Heart left ventricle (tissue), 16 donors: ENCODE measurements around the gene SLC24A4. TPM values are rescaled to one million over a fixed set of nuclear protein-coding genes. Genes with fewer than 3 reads are reported as not detected.

ENCODE experiments used
- ATAC-seq, 4 donors: fragments of 200-7000 bp; cut with Tn5 transposase; one replicate each; pipeline ENCODE4 v1.9.1; 2020 to 2022; ENCODE audit warnings: moderate library complexity in 4 of 4, mild to moderate bottlenecking in 3 of 4, moderate number of reproducible peaks in 1 of 4
- DNase-seq, 5 donors: peaks; one replicate each; pipeline ENCODE4 v3.0.0-alpha.2; 2020
- H3K27ac ChIP-seq, 12 donors: fragments of 200-600 bp; sonication (generic) in 4 of 12; one replicate each; pipeline versions ENCODE4 v1.5.0 to v1.8.0; 2016 to 2022; ENCODE audit warnings: mild to moderate bottlenecking in 2 of 12
- H3K27me3 ChIP-seq, 9 donors: fragments of 200-600 bp; sonication (generic) in 2 of 9; one replicate each; pipeline versions ENCODE4 v1.5.1 to v1.8.0; 2016 to 2022; ENCODE audit warnings: mild to moderate bottlenecking in 3 of 9
- H3K36me3 ChIP-seq, 9 donors: fragments of 200-600 bp; sonication (generic) in 2 of 9; one replicate each; pipeline versions ENCODE4 v1.5.0 to v1.8.0; 2018 to 2022; ENCODE audit warnings: mild to moderate bottlenecking in 2 of 9
- H3K4me1 ChIP-seq, 12 donors: fragments of 200-600 bp; sonication (generic) in 4 of 12; one replicate each; pipeline versions ENCODE4 v1.5.0 to v1.8.0; 2016 to 2022; ENCODE audit warnings: mild to moderate bottlenecking in 3 of 12
- H3K4me3 ChIP-seq, 12 donors: fragments of 200-600 bp; sonication (generic) in 4 of 12; one replicate each; pipeline versions ENCODE4 v1.5.0 to v1.8.0; 2017 to 2022; ENCODE audit warnings: mild to moderate bottlenecking in 9 of 12, moderate library complexity in 4 of 12
- H3K9me3 ChIP-seq, 12 donors: fragments of 200-600 bp; sonication (generic) in 4 of 12; one replicate each; pipeline versions ENCODE4 v1.5.0 to v1.8.0; 2016 to 2022; ENCODE audit warnings: mild to moderate bottlenecking in 1 of 12
- POLR2A ChIP-seq, 2 donors: fragments of 450-650 bp; IDR thresholded peaks; one replicate each; pipeline ENCODE4 v1.6.1; 2017; ENCODE audit warnings: antibody characterized with exemption in 2 of 2, mild to moderate bottlenecking in 2 of 2, moderate library complexity in 2 of 2
- WGBS, 4 donors: extraction: QIAGEN DNeasy Blood & Tissue Kit in 2 of 4; methylation state at CpG; one replicate each; pipeline versions ENCODE4 v1.1.5 to v1.1.7; 2013 to 2018; 5-methylcytosine and 5-hydroxymethylcytosine counted together
- intact Hi-C, 10 donors: fragments of 100-400 bp; cut with DNase I; formaldehyde crosslinking; loops; one replicate each; pipeline versions ENCODE4 v1.11.1 to v1.14.2; 2022
- polyA plus RNA-seq, 2 donors: library from polyadenylated mRNA; stranded (reverse); fragments of 200-250 nt; gene quantifications; one replicate each; pipeline ENCODE4 v1.2.3, GENCODE V29; 2013
- total RNA-seq, 9 donors: library from RNA; depleted of rRNA in 2 of 9; stranded (reverse); fragments of >200 nt in 2 of 9; fragmentation: NEBNext Ultra II Directional in 3 of 9; extraction: Animal tissue kit (Norgen Biotek cat#: 25700) in 3 of 9; gene quantifications; one replicate each; pipeline versions ENCODE4 v1.1.0 to v1.2.4, GENCODE V29; 2016 to 2023
- TF ChIP-seq, protein P1 (sequence below), 12 donors: fragments of 200-600 bp; sonication (generic) in 4 of 12; IDR thresholded peaks; one replicate each; pipeline versions ENCODE4 v1.5.0 to v1.8.0; 2018 to 2022; ENCODE audit warnings: antibody characterized with exemption in 12 of 12, mild to moderate bottlenecking in 5 of 12
- donor health status: ischemic (EF 13 %, LVEDD 7.1; RV severe dilation, severe dysfunction).
- donor health status: healthy with polysubstance abuse.
- donor health status: DM: no; HTN: yes; CAD: no.
- donor health status: DM: no; HTN: no; CAD: no.
- donor health status: ischemic (EF 25% LVEDD 6.9; RV normal size, moderate dysfunction).
- donor health status: ischemic (EF 25% LVEDD 5.7; RV mildly dilated, moderate dysfunction).
- donor health status: healthy.
- donor health status: DM: yes; HTN: yes; CAD: no.
- donor health status: ischemic (EF 35%, LVEDD 5.7; RV mildly dilated, moderate dysfunction).
- donor health status: nonischemic (EF 11% LVEDD 7.7; RV severe dilation, severe dysfunction).
- donor health status: DM: yes; HTN: yes; CAD: no.
- donor health status: PGD.
- donor health status: ischemic (EF 29% LVEDD 5.4; RV normal size, mild dysfunction).
- donor health status: nonischemic (EF 23%, LVEDD 6.1; RV moderate dilation, normal function).

SLC24A4 gene
- total and polyA plus RNA-seq, 11 donors: 0.05 to 1.6 (median 0.23) TPM

GRCh38 chr14:92366237-92366636, 43.3 kb downstream of the SLC24A4 start:
- Histone ChIP-seq H3K9me3 (no peaks in the 10 kb centered on the region), H3K4me3 (no peak overlapping the region), H3K27me3 (peaks cover 0 to 28% (median 4%) of the 10 kb centered on the region in 9 donors), H3K4me1 (no peaks in the 10 kb centered on the region), H3K36me3 (no peaks in the 10 kb centered on the region), H3K27ac (no peak overlapping the region)
- DNase-seq (no peak), ATAC-seq (no peak)
- WGBS, 4 donors: 63 to 77% (median 73%) methylated on average over 11 of the region's 11 CpGs
- TF ChIP-seq, protein P1, sequence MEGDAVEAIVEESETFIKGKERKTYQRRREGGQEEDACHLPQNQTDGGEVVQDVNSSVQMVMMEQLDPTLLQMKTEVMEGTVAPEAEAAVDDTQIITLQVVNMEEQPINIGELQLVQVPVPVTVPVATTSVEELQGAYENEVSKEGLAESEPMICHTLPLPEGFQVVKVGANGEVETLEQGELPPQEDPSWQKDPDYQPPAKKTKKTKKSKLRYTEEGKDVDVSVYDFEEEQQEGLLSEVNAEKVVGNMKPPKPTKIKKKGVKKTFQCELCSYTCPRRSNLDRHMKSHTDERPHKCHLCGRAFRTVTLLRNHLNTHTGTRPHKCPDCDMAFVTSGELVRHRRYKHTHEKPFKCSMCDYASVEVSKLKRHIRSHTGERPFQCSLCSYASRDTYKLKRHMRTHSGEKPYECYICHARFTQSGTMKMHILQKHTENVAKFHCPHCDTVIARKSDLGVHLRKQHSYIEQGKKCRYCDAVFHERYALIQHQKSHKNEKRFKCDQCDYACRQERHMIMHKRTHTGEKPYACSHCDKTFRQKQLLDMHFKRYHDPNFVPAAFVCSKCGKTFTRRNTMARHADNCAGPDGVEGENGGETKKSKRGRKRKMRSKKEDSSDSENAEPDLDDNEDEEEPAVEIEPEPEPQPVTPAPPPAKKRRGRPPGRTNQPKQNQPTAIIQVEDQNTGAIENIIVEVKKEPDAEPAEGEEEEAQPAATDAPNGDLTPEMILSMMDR (IDR thresholded peaks at IDR 0.05): no peak
- no peak for TF ChIP-seq POLR2A (IDR thresholded peaks at IDR 0.05)
- intact Hi-C loops: no loop called here

DNA sequence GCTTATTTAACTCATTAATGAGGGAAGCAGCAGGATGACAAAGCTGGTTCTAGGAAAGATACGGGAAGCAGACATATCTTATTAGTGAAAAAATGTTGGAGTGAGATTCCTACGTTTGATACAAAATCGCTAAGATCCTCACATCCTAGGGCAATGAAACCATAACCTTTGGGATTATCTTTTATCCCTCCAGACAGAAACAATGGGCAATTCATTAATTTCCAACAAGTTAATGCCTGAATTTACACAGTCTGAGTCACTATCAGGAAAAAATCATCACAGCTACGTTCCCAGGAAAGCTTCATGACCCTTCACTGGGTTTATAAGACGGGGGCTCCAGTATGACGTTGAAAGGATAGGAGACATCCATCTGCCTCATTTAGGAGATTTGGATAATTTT, 45.0 kb downstream of the SLC24A4 start:
- TF ChIP-seq, protein P1 (IDR thresholded peaks at IDR 0.05): no peak
- TF ChIP-seq POLR2A (IDR thresholded peaks at IDR 0.05): no peak
- no peak overlapping the region for H3K27ac ChIP-seq
- 60 to 71% (median 63%) methylated on average over 6 of the region's 6 CpGs for WGBS, 4 donors
- no peaks in the 10 kb centered on the region for H3K4me1 ChIP-seq
- peaks cover 0 to 20% (median 4%) of the 10 kb centered on the region in 9 donors for H3K27me3 ChIP-seq
- no peak overlapping the region for H3K4me3 ChIP-seq
- DNase-seq: no peak
- no peak for ATAC-seq
- no peaks in the 10 kb centered on the region for H3K9me3 ChIP-seq
- intact Hi-C loops: no loop called here
- H3K36me3 ChIP-seq: no peaks in the 10 kb centered on the region

- WGBS, 4 donors: 77 to 86% (median 83%) methylated on average over 3 of the region's 3 CpGs
- H3K4me1 ChIP-seq: no peaks in the 10 kb centered on the region
- intact Hi-C loops: no loop called here
- no peak overlapping the region for H3K27ac ChIP-seq
- H3K27me3 ChIP-seq: peaks cover 0 to 15% (median 2%) of the 10 kb centered on the region in 9 donors
- ATAC-seq (no peak), DNase-seq (no peak)
- H3K9me3 ChIP-seq: no peaks in the 10 kb centered on the region
- H3K4me3 ChIP-seq: no peak overlapping the region
- H3K36me3 ChIP-seq: no peaks in the 10 kb centered on the region
- TF ChIP-seq, protein P1 (IDR thresholded peaks at IDR 0.05): no peak
- no peak for TF ChIP-seq POLR2A (IDR thresholded peaks at IDR 0.05)
Observed at GRCh38 chr14:92369097-92369496, 46.1 kb downstream of the SLC24A4 start.

DNA sequence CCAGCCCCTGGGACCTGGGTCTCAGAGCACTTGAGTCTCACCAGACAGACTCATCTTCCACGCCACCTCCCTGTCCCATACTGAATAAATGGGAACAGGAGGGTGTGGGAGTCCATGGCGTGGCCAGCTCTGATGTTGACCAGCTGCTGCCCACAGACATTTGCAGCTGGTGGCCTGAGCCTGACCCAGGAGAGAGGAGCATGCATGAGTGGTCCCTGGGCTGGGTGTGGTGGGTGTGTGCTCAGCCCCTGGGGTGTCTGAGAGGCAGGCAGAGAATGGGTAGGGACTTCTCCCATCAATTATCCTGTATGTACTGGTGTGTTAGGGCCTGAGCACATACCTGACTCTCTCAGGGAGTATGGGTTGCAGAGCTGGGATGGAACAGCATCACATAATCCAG, 49.3 kb downstream of the SLC24A4 start:
- ATAC-seq (peak in 2 of 4 donors; percentile 15 to 46), DNase-seq (no peak)
- intact Hi-C loops: no loop called here
- no peak for TF ChIP-seq POLR2A (IDR thresholded peaks at IDR 0.05)
- TF ChIP-seq, protein P1 (IDR thresholded peaks at IDR 0.05): no peak
- Histone ChIP-seq H3K27me3 (no peaks in the 10 kb centered on the region), H3K4me1 (no peaks in the 10 kb centered on the region), H3K4me3 (no peak overlapping the region), H3K27ac (no peak overlapping the region), H3K9me3 (no peaks in the 10 kb centered on the region), H3K36me3 (no peaks in the 10 kb centered on the region)
- 76 to 90% (median 80%) methylated on average over 2 of the region's 2 CpGs for WGBS, 4 donors
